A673 (cell line): ENCODE data around the gene AFF1. TPM values are rescaled to one million over a fixed set of nuclear protein-coding genes. Genes with fewer than 3 reads are reported as not detected.

Experiments
- BruUV-seq: library from RNA; stranded (reverse); fragments of 400-500 nt; replicated peaks from 2 replicates; lab custom pipeline; 2021; lab: Mats Ljungman, UMichigan
- CTCF ChIA-PET: fragments of 300-600 bp; sonication (Branson Sonifier 250); formaldehyde crosslinking; loops from one replicate; lab custom pipeline; 2022; ENCODE audit warnings: antibody characterized with exemption; lab: Charles Lee
- POLR2A ChIA-PET: fragments of 300-600 bp; sonication (Branson Sonifier 250); formaldehyde crosslinking; loops from one replicate; lab custom pipeline; 2022; ENCODE audit warnings: antibody characterized with exemption; ENCODE audit not compliant: low non-redundant PET; lab: Charles Lee
- DNase-seq: peaks from one replicate; pipeline ENCODE4 v3.0.0-alpha.2; 2015; ENCODE audit warnings: low spot score
- H3K27ac ChIP-seq: fragments of 200-600 bp; sonication (generic); 2 replicates; pipeline ENCODE4 v1.5.1; 2016; ENCODE audit warnings: mixed run types, low read depth, mild to moderate bottlenecking, mixed read lengths, antibody characterized with exemption, low read length; ENCODE audit not compliant: poor library complexity, severe bottlenecking
- H3K27me3 ChIP-seq: fragments of 200-600 bp; sonication (generic); replicated peaks from 2 replicates; pipeline ENCODE4 v1.6.1; 2017; ENCODE audit warnings: mixed run types, low read depth, mild to moderate bottlenecking, mixed read lengths, antibody characterized with exemption, low read length; ENCODE audit not compliant: insufficient read depth, poor library complexity
- H3K36me3 ChIP-seq: fragments of 200-600 bp; sonication (generic); 2 replicates; pipeline ENCODE4 v1.6.1; 2016; ENCODE audit warnings: mixed run types, mild to moderate bottlenecking, mixed read lengths, antibody characterized with exemption, low read length; ENCODE audit not compliant: insufficient read depth, poor library complexity, severe bottlenecking
- H3K4me1 ChIP-seq: fragments of 200-600 bp; sonication (generic); 2 replicates; pipeline ENCODE4 v1.6.1; 2017; ENCODE audit warnings: mixed run types, mild to moderate bottlenecking, mixed read lengths, antibody characterized with exemption, low read length; ENCODE audit not compliant: insufficient read depth, poor library complexity, severe bottlenecking
- H3K4me3 ChIP-seq: fragments of 200-600 bp; sonication (generic); 2 replicates; pipeline ENCODE4 v1.5.1; 2016; ENCODE audit warnings: low read depth, mixed run types, mild to moderate bottlenecking, mixed read lengths, low read length; ENCODE audit not compliant: poor library complexity, severe bottlenecking
- H3K9me3 ChIP-seq: fragments of 200-600 bp; sonication (generic); 2 replicates; pipeline ENCODE4 v1.6.1; 2016; ENCODE audit warnings: mixed run types, low read depth, mild to moderate bottlenecking, mixed read lengths, antibody characterized with exemption, low read length; ENCODE audit not compliant: poor library complexity, severe bottlenecking
- EZH2 ChIP-seq: fragments of 200-600 bp; sonication (generic); IDR thresholded peaks from 2 replicates; pipeline ENCODE4 v1.6.1; 2017; ENCODE audit warnings: borderline replicate concordance, low read depth, mild to moderate bottlenecking, mixed read lengths, antibody characterized with exemption, low read length; ENCODE audit not compliant: poor library complexity, severe bottlenecking
- intact Hi-C: fragments of 100-400 bp; cut with micrococcal nuclease; formaldehyde crosslinking; loops from one replicate; pipeline ENCODE4 v1.10.0; 2022; ENCODE audit not compliant: unreplicated experiment
- total RNA-seq: library from RNA; stranded (reverse); gene quantifications from 2 replicates; pipeline ENCODE4 v1.2.3, GENCODE V29; 2021
- TF ChIP-seq, protein P1 (sequence below): fragments of 300-800, 200-600 bp; sonication (generic); conservative IDR thresholded peaks from 2 replicates; pipeline ENCODE4 v1.5.1; 2017; ENCODE audit warnings: low read depth, mild to moderate bottlenecking, antibody characterized with exemption, low read length, moderate library complexity, mixed read lengths

Gene AFF1
- total RNA-seq, 1 experiment from 2014 or later: 60.1 TPM

DNA sequence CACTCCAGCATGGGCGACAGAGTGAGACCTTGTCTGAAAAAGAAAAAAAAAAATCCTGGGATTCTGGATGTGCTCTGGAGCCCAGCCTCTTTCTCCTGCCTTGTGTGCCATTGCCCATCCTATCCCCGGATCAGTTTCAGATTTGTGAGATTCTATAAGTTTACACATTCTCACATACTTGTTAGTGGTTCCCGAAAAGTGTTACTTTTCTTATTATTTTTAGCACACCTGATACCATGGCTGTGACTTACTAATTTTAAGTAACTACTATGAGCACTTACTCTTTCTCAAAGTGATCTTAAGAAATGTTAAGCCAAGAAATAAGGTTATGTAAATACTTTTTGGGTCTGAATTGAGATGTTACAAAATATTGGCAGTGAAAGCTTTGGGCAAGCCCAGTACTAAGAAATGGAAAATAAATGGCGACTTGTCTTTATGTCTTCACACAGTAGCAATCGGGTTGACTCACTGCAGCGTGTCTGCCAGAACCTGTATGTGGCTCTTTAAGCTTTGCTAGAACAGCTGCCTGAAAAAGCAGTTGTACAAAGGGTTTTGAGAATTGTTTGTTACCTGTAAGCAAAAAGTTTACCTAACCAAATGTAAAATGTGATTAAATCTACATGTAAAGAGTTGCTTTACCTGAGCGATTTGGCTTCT, 166.9 kb downstream of the AFF1 start:
- POLR2A ChIA-PET: no interaction called here
- no peaks in the 10 kb centered on the region for H3K9me3 ChIP-seq
- TF ChIP-seq, protein P1, sequence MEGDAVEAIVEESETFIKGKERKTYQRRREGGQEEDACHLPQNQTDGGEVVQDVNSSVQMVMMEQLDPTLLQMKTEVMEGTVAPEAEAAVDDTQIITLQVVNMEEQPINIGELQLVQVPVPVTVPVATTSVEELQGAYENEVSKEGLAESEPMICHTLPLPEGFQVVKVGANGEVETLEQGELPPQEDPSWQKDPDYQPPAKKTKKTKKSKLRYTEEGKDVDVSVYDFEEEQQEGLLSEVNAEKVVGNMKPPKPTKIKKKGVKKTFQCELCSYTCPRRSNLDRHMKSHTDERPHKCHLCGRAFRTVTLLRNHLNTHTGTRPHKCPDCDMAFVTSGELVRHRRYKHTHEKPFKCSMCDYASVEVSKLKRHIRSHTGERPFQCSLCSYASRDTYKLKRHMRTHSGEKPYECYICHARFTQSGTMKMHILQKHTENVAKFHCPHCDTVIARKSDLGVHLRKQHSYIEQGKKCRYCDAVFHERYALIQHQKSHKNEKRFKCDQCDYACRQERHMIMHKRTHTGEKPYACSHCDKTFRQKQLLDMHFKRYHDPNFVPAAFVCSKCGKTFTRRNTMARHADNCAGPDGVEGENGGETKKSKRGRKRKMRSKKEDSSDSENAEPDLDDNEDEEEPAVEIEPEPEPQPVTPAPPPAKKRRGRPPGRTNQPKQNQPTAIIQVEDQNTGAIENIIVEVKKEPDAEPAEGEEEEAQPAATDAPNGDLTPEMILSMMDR: no peak
- no peak for TF ChIP-seq EZH2
- no peak for DNase-seq
- CTCF ChIA-PET: no interaction called here
- peaks cover 18% of the 10 kb centered on the region for H3K4me1 ChIP-seq
- intact Hi-C loops: no loop called here
- BruUV-seq: no TSS peak
- no peak overlapping the region for H3K27ac ChIP-seq
- H3K4me3 ChIP-seq: no peak overlapping the region
- H3K27me3 ChIP-seq: no peaks in the 10 kb centered on the region
- H3K36me3 ChIP-seq: no peaks in the 10 kb centered on the region

DNA sequence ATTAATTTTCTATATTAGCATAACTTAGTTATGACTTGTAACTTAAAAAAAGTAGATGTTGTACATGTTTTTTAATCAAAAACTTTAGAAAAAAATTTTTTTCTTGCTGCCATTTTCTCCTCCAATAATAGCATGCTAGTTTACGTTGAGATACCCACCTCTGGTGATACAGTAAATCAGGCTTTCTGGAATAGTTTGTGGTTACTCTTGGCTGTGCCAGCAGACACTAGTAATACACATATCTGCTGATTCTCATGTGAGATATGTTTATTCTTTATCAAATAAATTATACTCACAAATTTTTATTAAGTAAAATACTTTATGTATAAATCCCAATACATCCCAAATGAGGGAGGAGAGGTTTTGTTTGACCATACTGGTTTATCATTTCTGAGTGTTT, 168.3 kb downstream of the AFF1 start:
- no peak overlapping the region for H3K4me3 ChIP-seq
- H3K4me1 ChIP-seq: peaks cover 28% of the 10 kb centered on the region
- H3K27me3 ChIP-seq: no peaks in the 10 kb centered on the region
- no peaks in the 10 kb centered on the region for H3K9me3 ChIP-seq
- intact Hi-C loops: no loop called here
- no peaks in the 10 kb centered on the region for H3K36me3 ChIP-seq
- POLR2A ChIA-PET: no interaction called here
- TF ChIP-seq, protein P1: no peak
- TF ChIP-seq EZH2: no peak
- H3K27ac ChIP-seq: peak overlapping the region; percentile 77
- no TSS peak for BruUV-seq
- DNase-seq: no peak
- CTCF ChIA-PET: no interaction called here

DNA sequence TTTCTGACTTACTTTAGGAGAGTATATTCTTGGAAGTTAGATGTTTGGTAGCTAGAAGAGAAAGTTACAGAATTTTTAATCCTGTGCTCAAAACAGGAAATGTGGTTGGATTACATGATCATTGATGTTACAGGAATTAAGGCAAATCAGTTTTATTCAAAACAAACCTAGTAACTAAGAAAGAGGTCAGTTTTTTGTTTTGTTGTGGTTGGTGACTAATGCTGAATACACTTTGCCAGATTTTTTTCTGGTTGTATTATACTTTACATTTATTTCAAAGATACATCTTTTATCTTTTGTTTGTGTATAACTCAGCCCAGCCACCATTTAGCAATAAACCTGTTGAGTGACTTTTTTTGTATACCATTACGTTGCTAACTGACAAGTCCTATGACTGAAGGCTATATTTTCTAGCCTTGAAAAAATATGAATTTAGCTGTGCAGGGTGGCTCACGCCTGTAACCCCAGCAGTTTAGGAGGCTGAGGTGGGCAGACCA, 168.9 kb downstream of the AFF1 start:
- POLR2A ChIA-PET: no interaction called here
- peak overlapping the region; percentile 77 for H3K27ac ChIP-seq

More for the DNA sequence above, 168.9 kb downstream of the AFF1 start:
- peak; percentile 9 for DNase-seq
- TF ChIP-seq EZH2: no peak
- TF ChIP-seq, protein P1: no peak
- CTCF ChIA-PET: no interaction called here
- Histone ChIP-seq H3K9me3 (no peaks in the 10 kb centered on the region), H3K27me3 (no peaks in the 10 kb centered on the region), H3K4me1 (peaks cover 34% of the 10 kb centered on the region), H3K4me3 (no peak overlapping the region), H3K36me3 (no peaks in the 10 kb centered on the region)
- BruUV-seq: no TSS peak
- intact Hi-C loops: no loop called here
